Vagina (tissue), 2 donors: ENCODE measurements around the gene SHANK3.

Experiments
- CTCF ChIP-seq, 3 experiments: fragments of 450-650 bp in 2 of 3; fragments of 200-600 bp in 1 of 3; sonication (generic) in 1 of 3; IDR thresholded peaks; one replicate each; pipeline ENCODE4 v1.5.1; 2017 to 2019; ENCODE audit warnings: antibody characterized with exemption in 3 of 3, mild to moderate bottlenecking in 2 of 3, moderate library complexity in 2 of 3
- POLR2AphosphoS5 ChIP-seq, 2 donors: sonication (generic); formaldehyde crosslinking; IDR thresholded peaks; one replicate each; pipeline ENCODE4 v1.9.0; 2017; ENCODE audit warnings: antibody characterized with exemption in 2 of 2, mild to moderate bottlenecking in 2 of 2, low read depth in 1 of 2; ENCODE audit not compliant: insufficient read depth in 1 of 2

GRCh38 chr22:50671641-50672040 lies 982 bp upstream of the SHANK3 start:
- TF ChIP-seq CTCF (IDR thresholded peaks at IDR 0.05) (no peak), POLR2AphosphoS5 (IDR thresholded peaks at IDR 0.05; ENCODE audit: insufficient read depth in 1 of 2, low read depth in 1 of 2) (no peak)
